Neural progenitor cell (in vitro differentiated cells): ENCODE data around the gene EDRF1. TPM values are rescaled to one million over a fixed set of nuclear protein-coding genes. Genes with fewer than 3 reads are reported as not detected.

Source experiments
- DNase-seq: peaks from one replicate; pipeline ENCODE4 v3.0.0-alpha.2; 2016; ENCODE audit warnings: low spot score
- H2AFZ ChIP-seq: fragments of 200-600 bp; sonication (generic); replicated peaks from 2 replicates; pipeline ENCODE4 v1.6.1; 2016; ENCODE audit warnings: antibody characterized with exemption
- H3F3A ChIP-seq: fragments of 200-600 bp; sonication (generic); 2 replicates; pipeline ENCODE4 v1.6.1; 2016; ENCODE audit warnings: antibody characterized with exemption, low read depth
- H3K27ac ChIP-seq: fragments of 200-600 bp; sonication (generic); 2 replicates; pipeline ENCODE4 v1.5.1; 2016; ENCODE audit warnings: mild to moderate bottlenecking
- H3K27me3 ChIP-seq: fragments of 200-600 bp; sonication (generic); 2 replicates; pipeline ENCODE4 v1.6.1; 2016; ENCODE audit warnings: mild to moderate bottlenecking, moderate library complexity
- H3K36me3 ChIP-seq: fragments of 200-600 bp; sonication (generic); 2 replicates; pipeline ENCODE4 v1.5.1; 2016
- H3K4me1 ChIP-seq: fragments of 200-600 bp; sonication (generic); 2 replicates; pipeline ENCODE4 v1.6.1; 2016; ENCODE audit warnings: mixed run types
- H3K4me2 ChIP-seq: fragments of 200-600 bp; sonication (generic); 2 replicates; pipeline ENCODE4 v1.6.1; 2016
- H3K4me3 ChIP-seq: fragments of 200-600 bp; sonication (generic); 2 replicates; pipeline ENCODE4 v1.5.1; 2016
- H3K79me2 ChIP-seq: fragments of 200-600 bp; sonication (generic); 2 replicates; pipeline ENCODE4 v1.6.1; 2016; ENCODE audit warnings: low read depth
- H3K9ac ChIP-seq: fragments of 200-600 bp; sonication (generic); 2 replicates; pipeline ENCODE4 v1.6.1; 2016
- H3K9me3 ChIP-seq: fragments of 200-600 bp; sonication (generic); 2 replicates; pipeline ENCODE4 v1.5.1; 2016; ENCODE audit warnings: low read depth
- H4K20me1 ChIP-seq: fragments of 200-600 bp; sonication (generic); 2 replicates; pipeline ENCODE4 v1.6.1; 2016; ENCODE audit warnings: low read depth
- H3K27ac Mint-ChIP-seq: 3 replicates; pipeline ENCODE4 v1.8.0; 2021; ENCODE audit warnings: mixed read lengths
- H3K27me3 Mint-ChIP-seq: 2 replicates; pipeline ENCODE4 v1.8.0; 2022; ENCODE audit warnings: low read depth, mild to moderate bottlenecking, inconsistent platforms, moderate library complexity, mixed read lengths; ENCODE audit not compliant: insufficient read depth
- H3K36me3 Mint-ChIP-seq: 3 replicates; pipeline ENCODE4 v1.8.0; 2021; ENCODE audit warnings: mixed read lengths
- H3K4me1 Mint-ChIP-seq: 3 replicates; pipeline ENCODE4 v1.8.0; 2021; ENCODE audit warnings: mixed read lengths
- H3K4me3 Mint-ChIP-seq: 3 replicates; pipeline ENCODE4 v1.8.0; 2021; ENCODE audit warnings: mild to moderate bottlenecking, moderate library complexity, mixed read lengths
- H3K9me3 Mint-ChIP-seq: 3 replicates; pipeline ENCODE4 v1.8.0; 2020; ENCODE audit warnings: mixed read lengths
- CTCF ChIP-seq: fragments of 200-600 bp; sonication (generic); IDR thresholded peaks from 2 replicates; pipeline ENCODE4 v1.5.1; 2017; ENCODE audit warnings: antibody characterized with exemption, mild to moderate bottlenecking
- EZH2 ChIP-seq: fragments of 200-600 bp; sonication (generic); IDR thresholded peaks from 2 replicates; pipeline ENCODE4 v1.6.1; 2017; ENCODE audit warnings: antibody characterized with exemption, mild to moderate bottlenecking, moderate library complexity
- EZH2phosphoT487 ChIP-seq: fragments of 200-600 bp; sonication (generic); IDR thresholded peaks from 2 replicates; pipeline ENCODE4 v1.6.1; 2017; ENCODE audit warnings: antibody characterized with exemption
- total RNA-seq: library from RNA; depleted of rRNA; stranded (reverse); fragments of >200 nt; gene quantifications from 2 replicates; pipeline ENCODE4 v1.2.3, GENCODE V29; 2015; ENCODE audit warnings: low replicate concordance

EDRF1 gene
- total RNA-seq, 1 donor from 2014 or later, result 63.4 TPM

- no peak overlapping the region for H3K27ac Mint-ChIP-seq
- no peak overlapping the region for H3K4me3 ChIP-seq
These were observed 54.4 kb downstream of the EDRF1 start for GRCh38 chr10:125773687-125774543.

GRCh38 chr10:125774581-125775191 is 55.2 kb downstream of the EDRF1 start:
- Histone ChIP-seq H3K79me2 (no peaks in the 10 kb centered on the region), H3K27me3 (no peaks in the 10 kb centered on the region), H3K9me3 (no peaks in the 10 kb centered on the region), H3K4me1 (no peaks in the 10 kb centered on the region), H2AFZ (no peak overlapping the region), H3K9ac (no peak overlapping the region), H4K20me1 (no peaks in the 10 kb centered on the region), H3K4me2 (no peak overlapping the region), H3K36me3 (no peaks in the 10 kb centered on the region), H3F3A (no peaks in the 10 kb centered on the region), H3K4me3 (no peak overlapping the region), H3K27ac (no peak overlapping the region)
- Mint-ChIP-seq H3K9me3 (peaks cover 6% of the 10 kb centered on the region), H3K27me3 (peaks cover 7% of the 10 kb centered on the region), H3K27ac (no peak overlapping the region), H3K4me3 (no peak overlapping the region), H3K36me3 (no peaks in the 10 kb centered on the region), H3K4me1 (peaks cover 4% of the 10 kb centered on the region)
- no peak for DNase-seq
- TF ChIP-seq CTCF, result no peak
- no peak for TF ChIP-seq EZH2phosphoT487
- no peak for TF ChIP-seq EZH2

More at GRCh38 chr10:125773687-125774543, 54.4 kb downstream of the EDRF1 start:
- H3K4me2 ChIP-seq, result no peak overlapping the region
- no peak overlapping the region for H2AFZ ChIP-seq
- H3K27ac ChIP-seq, result no peak overlapping the region
- no peaks in the 10 kb centered on the region for H3K79me2 ChIP-seq
- no peaks in the 10 kb centered on the region for H3F3A ChIP-seq
- Mint-ChIP-seq H3K36me3 (no peaks in the 10 kb centered on the region), H3K4me1 (peaks cover 4% of the 10 kb centered on the region), H3K27me3 (peaks cover 7% of the 10 kb centered on the region), H3K9me3 (peaks cover 1% of the 10 kb centered on the region), H3K4me3 (no peak overlapping the region)
- no peaks in the 10 kb centered on the region for H3K9me3 ChIP-seq
- TF ChIP-seq EZH2, result no peak
- H3K9ac ChIP-seq, result no peak overlapping the region
- no peaks in the 10 kb centered on the region for H3K36me3 ChIP-seq
- no peaks in the 10 kb centered on the region for H3K4me1 ChIP-seq
- no peak for DNase-seq
- no peaks in the 10 kb centered on the region for H4K20me1 ChIP-seq
- no peaks in the 10 kb centered on the region for H3K27me3 ChIP-seq

- H3K27me3 ChIP-seq, result no peaks in the 10 kb centered on the region
- no peak within 1 kb of the TSS for H3K27ac ChIP-seq
- Mint-ChIP-seq H3K36me3 (no peaks in the 10 kb centered on the region), H3K4me3 (no peak within 1 kb of the TSS), H3K27me3 (peaks cover 7% of the 10 kb centered on the region), H3K27ac (no peak within 1 kb of the TSS), H3K4me1 (peaks cover 4% of the 10 kb centered on the region), H3K9me3 (peaks cover 6% of the 10 kb centered on the region)
- H3F3A ChIP-seq, result no peaks in the 10 kb centered on the region
- no peak within 1 kb of the TSS for H2AFZ ChIP-seq
- no peaks in the 10 kb centered on the region for H3K79me2 ChIP-seq
- no peak within 1 kb of the TSS for H3K9ac ChIP-seq
- H3K4me1 ChIP-seq, result no peaks in the 10 kb centered on the region
- H3K9me3 ChIP-seq, result no peaks in the 10 kb centered on the region
- no peaks in the 10 kb centered on the region for H3K36me3 ChIP-seq
- no peak within 1 kb of the TSS for H3K4me2 ChIP-seq
- H4K20me1 ChIP-seq, result no peaks in the 10 kb centered on the region
- no peak for DNase-seq
- TF ChIP-seq EZH2phosphoT487 (no peak), CTCF (no peak), EZH2 (no peak)
- no peak within 1 kb of the TSS for H3K4me3 ChIP-seq
These were observed 56.1 kb downstream of the EDRF1 start, which contains the start of gene MMP21 for GRCh38 chr10:125775491-125776106. TSS of gene MMP21 (minus strand) at chr10:125775821. CDS start at chr10:125775821, 0 bp downstream.
